ENCODE measurements around the gene COL4A2. TPM values are rescaled to one million over a fixed set of nuclear protein-coding genes. Genes with fewer than 3 reads are reported as not detected.
"Not testable (repeated sequence)": the region's sequence is repeated elsewhere in the genome, so short reads cannot be mapped to it uniquely, and the experiment has no call there.

COL4A2 gene
- total RNA-seq, 1 experiment from 2014 or later = 66.0 TPM

DNA sequence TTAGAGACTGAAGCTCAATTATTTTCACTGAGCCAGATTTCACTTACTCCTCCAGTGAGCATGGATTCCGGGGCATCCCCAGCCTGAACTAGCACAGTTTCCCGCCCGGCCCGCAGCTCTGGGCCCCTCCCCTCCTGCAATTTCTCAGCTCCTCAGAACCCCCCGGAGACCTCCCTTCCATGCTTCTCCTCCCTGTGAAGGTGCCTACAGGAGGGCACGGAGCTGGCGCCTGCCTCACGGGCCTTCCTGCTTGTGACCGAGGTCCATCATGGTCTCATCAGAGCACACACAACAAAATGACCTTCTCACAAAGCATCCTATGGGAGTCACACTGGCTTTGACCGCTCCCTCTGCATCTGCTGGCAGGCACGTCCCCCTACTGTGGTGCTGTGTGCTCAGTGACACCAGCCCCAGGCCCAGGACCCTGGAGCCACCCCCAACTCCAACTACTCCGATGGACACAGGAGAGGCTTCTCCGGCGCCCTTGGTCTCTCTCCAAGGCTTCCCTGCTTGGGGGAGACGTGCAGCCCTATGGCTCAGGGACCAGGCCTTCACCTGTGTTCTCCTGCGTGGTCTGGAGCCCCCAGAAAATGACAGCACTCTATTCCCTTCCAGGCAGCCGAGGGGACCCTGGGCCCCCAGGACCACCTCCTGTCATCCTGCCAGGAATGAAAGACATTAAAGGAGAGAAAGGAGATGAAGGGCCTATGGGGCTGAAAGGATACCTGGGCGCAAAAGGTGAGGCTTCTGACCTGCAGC, 177.4 kb downstream of the COL4A2 start:
- H3K9me3 Mint-ChIP-seq (ENCODE audit: unreplicated experiment) = no peaks in the 10 kb centered on the region
- TF ChIP-seq, protein P1, sequence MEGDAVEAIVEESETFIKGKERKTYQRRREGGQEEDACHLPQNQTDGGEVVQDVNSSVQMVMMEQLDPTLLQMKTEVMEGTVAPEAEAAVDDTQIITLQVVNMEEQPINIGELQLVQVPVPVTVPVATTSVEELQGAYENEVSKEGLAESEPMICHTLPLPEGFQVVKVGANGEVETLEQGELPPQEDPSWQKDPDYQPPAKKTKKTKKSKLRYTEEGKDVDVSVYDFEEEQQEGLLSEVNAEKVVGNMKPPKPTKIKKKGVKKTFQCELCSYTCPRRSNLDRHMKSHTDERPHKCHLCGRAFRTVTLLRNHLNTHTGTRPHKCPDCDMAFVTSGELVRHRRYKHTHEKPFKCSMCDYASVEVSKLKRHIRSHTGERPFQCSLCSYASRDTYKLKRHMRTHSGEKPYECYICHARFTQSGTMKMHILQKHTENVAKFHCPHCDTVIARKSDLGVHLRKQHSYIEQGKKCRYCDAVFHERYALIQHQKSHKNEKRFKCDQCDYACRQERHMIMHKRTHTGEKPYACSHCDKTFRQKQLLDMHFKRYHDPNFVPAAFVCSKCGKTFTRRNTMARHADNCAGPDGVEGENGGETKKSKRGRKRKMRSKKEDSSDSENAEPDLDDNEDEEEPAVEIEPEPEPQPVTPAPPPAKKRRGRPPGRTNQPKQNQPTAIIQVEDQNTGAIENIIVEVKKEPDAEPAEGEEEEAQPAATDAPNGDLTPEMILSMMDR (IDR thresholded peaks at IDR 0.05; ENCODE audit: unreplicated experiment) = no peak
- H3K4me1 Mint-ChIP-seq (ENCODE audit: insufficient read depth, unreplicated experiment) = no peaks in the 10 kb centered on the region
- H3K4me3 Mint-ChIP-seq (ENCODE audit: unreplicated experiment) = no peak overlapping the region
- POLR2A ChIA-PET = interaction anchor here (0.7 kb wide), 1 partner anchor 42 kb away, joined by 3 read pairs; no protein-coding TSS in a partner anchor
- peaks cover 16% of the 10 kb centered on the region for H3K36me3 Mint-ChIP-seq (ENCODE audit: insufficient read depth, unreplicated experiment)
- BruUV-seq (replicated peaks) = no TSS peak
- no peak overlapping the region for H3K27ac Mint-ChIP-seq (ENCODE audit: low read depth, unreplicated experiment)
- no peak for DNase-seq (ENCODE audit: unreplicated experiment)
- H3K27me3 Mint-ChIP-seq (ENCODE audit: insufficient read depth, unreplicated experiment) = no peaks in the 10 kb centered on the region
- CTCF ChIA-PET = no interaction called here
- intact Hi-C loops (cut with micrococcal nuclease) = no loop called here

DNA sequence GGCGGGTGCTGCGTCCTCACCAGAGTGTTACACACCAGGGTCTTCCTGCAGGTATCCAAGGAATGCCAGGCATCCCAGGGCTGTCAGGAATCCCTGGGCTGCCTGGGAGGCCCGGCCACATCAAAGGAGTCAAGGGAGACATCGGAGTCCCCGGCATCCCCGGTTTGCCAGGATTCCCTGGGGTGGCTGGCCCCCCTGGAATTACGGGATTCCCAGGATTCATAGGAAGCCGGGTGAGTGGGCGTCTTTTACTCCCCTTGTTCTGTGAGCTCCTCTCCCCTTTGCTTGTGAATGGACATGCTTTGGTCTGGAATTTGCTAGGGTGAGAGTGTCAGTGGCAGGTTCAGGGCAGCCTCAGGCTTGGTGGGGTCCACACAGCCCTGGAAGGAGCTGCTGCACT, 178.5 kb downstream of the COL4A2 start:
- no peaks in the 10 kb centered on the region for H3K9me3 Mint-ChIP-seq (ENCODE audit: unreplicated experiment)
- H3K4me3 Mint-ChIP-seq (ENCODE audit: unreplicated experiment) = no peak overlapping the region
- peaks cover 14% of the 10 kb centered on the region for H3K36me3 Mint-ChIP-seq (ENCODE audit: insufficient read depth, unreplicated experiment)
- H3K4me1 Mint-ChIP-seq (ENCODE audit: insufficient read depth, unreplicated experiment) = no peaks in the 10 kb centered on the region
- BruUV-seq (replicated peaks) = no TSS peak
- H3K27me3 Mint-ChIP-seq (ENCODE audit: insufficient read depth, unreplicated experiment) = no peaks in the 10 kb centered on the region
- ChIA-PET CTCF (no interaction called here), POLR2A (no interaction called here)
- TF ChIP-seq, protein P1 (IDR thresholded peaks at IDR 0.05; ENCODE audit: unreplicated experiment) = no peak
- intact Hi-C loops (cut with micrococcal nuclease) = no loop called here
- H3K27ac Mint-ChIP-seq (ENCODE audit: low read depth, unreplicated experiment) = no peak overlapping the region
- DNase-seq (ENCODE audit: unreplicated experiment) = no peak

DNA sequence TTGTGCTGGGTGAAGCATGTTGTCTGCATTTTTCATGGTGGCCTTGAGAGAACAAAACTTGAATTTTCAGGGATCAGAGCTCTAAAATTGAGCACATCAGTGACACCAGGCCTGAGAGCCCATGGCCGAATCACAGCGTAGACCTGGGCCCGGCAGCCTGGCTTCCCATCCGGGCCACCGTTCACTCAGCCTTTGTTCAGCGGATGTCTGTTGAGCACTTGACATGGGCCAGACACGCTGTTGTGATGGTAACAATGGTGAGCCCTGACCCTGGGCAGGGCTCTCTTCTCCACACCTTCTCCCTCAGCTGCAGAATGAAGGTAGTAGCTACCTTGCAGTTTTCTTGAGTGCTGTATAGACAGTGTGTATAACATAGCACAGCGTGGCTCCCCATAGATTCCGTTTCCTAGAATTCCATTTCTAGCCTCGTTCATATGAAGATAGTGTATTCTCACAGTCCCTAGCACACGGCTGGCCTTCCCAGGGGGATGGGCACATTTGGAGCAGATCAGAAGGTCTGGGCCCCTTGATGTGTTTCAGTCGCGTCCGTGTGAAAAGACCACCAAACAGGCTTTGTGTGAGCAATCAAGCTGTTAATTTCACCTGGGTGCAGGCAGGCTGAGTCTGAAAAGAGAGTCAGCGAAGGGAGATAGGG, 179.1 kb downstream of the COL4A2 start:
- Mint-ChIP-seq H3K9me3 (ENCODE audit: unreplicated experiment) (no peaks in the 10 kb centered on the region), H3K27ac (ENCODE audit: low read depth, unreplicated experiment) (no peak overlapping the region), H3K4me1 (ENCODE audit: insufficient read depth, unreplicated experiment) (no peaks in the 10 kb centered on the region), H3K27me3 (ENCODE audit: insufficient read depth, unreplicated experiment) (no peaks in the 10 kb centered on the region), H3K4me3 (ENCODE audit: unreplicated experiment) (no peak overlapping the region), H3K36me3 (ENCODE audit: insufficient read depth, unreplicated experiment) (peaks cover 14% of the 10 kb centered on the region)
- no peak for DNase-seq (ENCODE audit: unreplicated experiment)
- ChIA-PET CTCF (no interaction called here), POLR2A (no interaction called here)
- no TSS peak for BruUV-seq (replicated peaks)
- intact Hi-C loops (cut with micrococcal nuclease) = no loop called here
- TF ChIP-seq, protein P1 (IDR thresholded peaks at IDR 0.05; ENCODE audit: unreplicated experiment) = no peak

DNA sequence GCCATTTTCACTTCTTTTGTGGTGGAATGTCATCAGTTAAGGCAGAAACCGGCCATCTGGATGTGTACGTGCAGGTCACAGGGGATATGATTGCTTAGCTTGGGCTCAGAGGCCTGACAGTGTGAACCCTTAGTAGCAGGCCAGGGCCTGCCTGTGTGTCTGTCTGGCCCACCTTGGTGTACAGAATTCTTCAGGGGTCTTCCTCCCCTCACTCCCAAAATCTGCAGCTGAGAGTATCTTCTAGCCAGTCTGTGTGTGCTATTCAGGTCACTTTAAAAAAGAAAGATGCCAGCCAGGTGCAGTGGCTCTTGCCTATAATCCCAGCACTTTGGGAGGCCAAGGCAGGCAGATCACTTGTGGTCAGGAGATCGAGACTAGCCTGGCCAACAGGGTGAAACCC, 179.8 kb downstream of the COL4A2 start:
- H3K4me3 Mint-ChIP-seq (ENCODE audit: unreplicated experiment) = not testable (repeated sequence)

More for the DNA sequence above, 179.8 kb downstream of the COL4A2 start:
- CTCF ChIA-PET; H3K27ac Mint-ChIP-seq (ENCODE audit: low read depth, unreplicated experiment); POLR2A ChIA-PET; H3K27me3 Mint-ChIP-seq (ENCODE audit: insufficient read depth, unreplicated experiment); H3K9me3 Mint-ChIP-seq (ENCODE audit: unreplicated experiment); DNase-seq (ENCODE audit: unreplicated experiment); H3K4me1 Mint-ChIP-seq (ENCODE audit: insufficient read depth, unreplicated experiment); intact Hi-C loops (cut with micrococcal nuclease); BruUV-seq (replicated peaks): not testable (repeated sequence)
- peaks cover 18% of the 10 kb centered on the region for H3K36me3 Mint-ChIP-seq (ENCODE audit: insufficient read depth, unreplicated experiment)
